SK-N-MC (cell line): Measurements from ENCODE around the gene GUCA2B.

Experiments used
- EZH2 ChIP-seq: fragments of 200-600 bp; sonication (generic); IDR thresholded peaks from one replicate; pipeline ENCODE4 v1.6.1; 2017; ENCODE audit warnings: antibody characterized with exemption
- POLR2AphosphoS5 ChIP-seq: IDR thresholded peaks from 2 replicates; pipeline ENCODE4 v1.6.1; 2012; ENCODE audit warnings: mild to moderate bottlenecking, low read depth, low read length, borderline replicate concordance

- no peak for TF ChIP-seq POLR2AphosphoS5
- no peak for TF ChIP-seq EZH2
Measured at GRCh38 chr1:42108309-42108708, 44.9 kb upstream of the GUCA2B start.
